Esophagus squamous epithelium (tissue), 5 donors: ENCODE measurements around the gene SULT1C2. TPM values are rescaled to one million over a fixed set of nuclear protein-coding genes. Genes with fewer than 3 reads are reported as not detected.

Experiments used
- DNase-seq: peaks from one replicate; lab custom pipeline; 2025; lab: John Stamatoyannopoulos, UW
- H3K27ac ChIP-seq, 4 donors: fragments of 200-600 bp; sonication (generic); one replicate each; pipeline ENCODE4 v1.5.1; 2016 to 2019; ENCODE audit warnings: mild to moderate bottlenecking in 1 of 4
- H3K27me3 ChIP-seq, 4 donors: fragments of 200-600 bp; sonication (generic); 1 replicate in 3 of 4; 2 replicates in 1 of 4; pipeline versions ENCODE4 v1.5.1 to v1.6.0; 2017 to 2021; ENCODE audit warnings: antibody characterized with exemption in 1 of 4
- H3K36me3 ChIP-seq, 3 donors: fragments of 200-600 bp; sonication (generic); one replicate each; pipeline ENCODE4 v1.5.1; 2016 to 2019
- H3K4me1 ChIP-seq, 3 donors: fragments of 200-600 bp; sonication (generic); one replicate each; pipeline ENCODE4 v1.5.1; 2017 to 2019
- H3K4me3 ChIP-seq, 4 donors: fragments of 200-600 bp; sonication (generic); 1 replicate in 3 of 4; 2 replicates in 1 of 4; pipeline ENCODE4 v1.5.1; 2016 to 2019; ENCODE audit warnings: mild to moderate bottlenecking in 2 of 4, moderate library complexity in 1 of 4
- H3K9me3 ChIP-seq, 3 donors: fragments of 200-600 bp; sonication (generic); one replicate each; pipeline ENCODE4 v1.5.1; 2016 to 2019
- CTCF ChIP-seq, 6 experiments: fragments of 450-650 bp in 4 of 6; fragments of 200-600 bp in 2 of 6; sonication (generic) in 2 of 6; IDR thresholded peaks; one replicate each; pipeline ENCODE4 v1.5.1; 2016 to 2019; ENCODE audit warnings: antibody characterized with exemption in 6 of 6, mild to moderate bottlenecking in 4 of 6, moderate library complexity in 4 of 6
- POLR2A ChIP-seq, 4 donors: fragments of 450-650 bp; IDR thresholded peaks; one replicate each; pipeline ENCODE4 v1.6.1; 2017; ENCODE audit warnings: antibody characterized with exemption in 4 of 4, mild to moderate bottlenecking in 4 of 4, moderate library complexity in 3 of 4
- WGBS, 2 donors: methylation state at CpG; one replicate each; pipeline ENCODE4 v1.1.5; 2018; 5-methylcytosine and 5-hydroxymethylcytosine counted together
- intact Hi-C: fragments of 100-400 bp; cut with DNase I; formaldehyde crosslinking; loops from one replicate; pipeline ENCODE4 v1.15.0; 2022
- total RNA-seq, 4 donors: library from RNA; depleted of rRNA; stranded (reverse); fragments of >200 nt; gene quantifications; one replicate each; pipeline ENCODE4 v1.1.0, GENCODE V29; 2016
- donor health status: DM: yes; HTN: yes; CAD: no.

SULT1C2 gene
- total RNA-seq, 4 donors from 2014 or later = 0.57 TPM; not detected in 3

GRCh38 chr2:108304975-108305374, 16.3 kb downstream of the SULT1C2 start:
- no peaks in the 10 kb centered on the region for H3K36me3 ChIP-seq
- no peaks in the 10 kb centered on the region for H3K4me1 ChIP-seq
- WGBS, 2 donors = 63 to 80% methylated on average over 2 of the region's 2 CpGs
- no peak overlapping the region for H3K4me3 ChIP-seq
- H3K27me3 ChIP-seq = no peaks in the 10 kb centered on the region
- H3K9me3 ChIP-seq = no peaks in the 10 kb centered on the region
- TF ChIP-seq CTCF (IDR thresholded peaks at IDR 0.05) (no peak), POLR2A (IDR thresholded peaks at IDR 0.05) (no peak)
- H3K27ac ChIP-seq = no peak overlapping the region
- DNase-seq = no peak
- intact Hi-C loops = no loop called here

GRCh38 chr2:108305901-108306300, 17.2 kb downstream of the SULT1C2 start:
- 82 to 83% methylated on average over 2 of the region's 2 CpGs for WGBS, 2 donors
- Histone ChIP-seq H3K9me3 (no peaks in the 10 kb centered on the region), H3K4me3 (no peak overlapping the region), H3K27me3 (no peaks in the 10 kb centered on the region), H3K27ac (no peak overlapping the region), H3K4me1 (no peaks in the 10 kb centered on the region), H3K36me3 (no peaks in the 10 kb centered on the region)
- TF ChIP-seq POLR2A (IDR thresholded peaks at IDR 0.05) (no peak), CTCF (IDR thresholded peaks at IDR 0.05) (no peak)
- DNase-seq = no peak
- intact Hi-C loops = no loop called here

GRCh38 chr2:108309903-108310302, 21.2 kb downstream of the SULT1C2 start:
- H3K4me3 ChIP-seq = no peak overlapping the region
- no peak for DNase-seq
- intact Hi-C loops = no loop called here
- H3K27ac ChIP-seq = no peak overlapping the region
- TF ChIP-seq CTCF (IDR thresholded peaks at IDR 0.05) (no peak), POLR2A (IDR thresholded peaks at IDR 0.05) (no peak)
- no peaks in the 10 kb centered on the region for H3K36me3 ChIP-seq
- H3K9me3 ChIP-seq = no peaks in the 10 kb centered on the region
- no peaks in the 10 kb centered on the region for H3K27me3 ChIP-seq
- no peaks in the 10 kb centered on the region for H3K4me1 ChIP-seq

GRCh38 chr2:108314586-108315296, 26.0 kb downstream of the SULT1C2 start:
- intact Hi-C loops = no loop called here
- no peaks in the 10 kb centered on the region for H3K27me3 ChIP-seq
- no peaks in the 10 kb centered on the region for H3K4me1 ChIP-seq
- H3K36me3 ChIP-seq = no peaks in the 10 kb centered on the region
- H3K27ac ChIP-seq = no peak overlapping the region
- no peaks in the 10 kb centered on the region for H3K9me3 ChIP-seq
- no peak overlapping the region for H3K4me3 ChIP-seq
- no peak for TF ChIP-seq CTCF (IDR thresholded peaks at IDR 0.05)
- TF ChIP-seq POLR2A (IDR thresholded peaks at IDR 0.05) = no peak
- DNase-seq = no peak
- 58 to 60% methylated on average over 3 of the region's 3 CpGs for WGBS, 2 donors

GRCh38 chr2:108315444-108315934, 26.8 kb downstream of the SULT1C2 start:
- H3K4me1 ChIP-seq = no peaks in the 10 kb centered on the region
- no peak for TF ChIP-seq CTCF (IDR thresholded peaks at IDR 0.05)
- TF ChIP-seq POLR2A (IDR thresholded peaks at IDR 0.05) = no peak
- H3K9me3 ChIP-seq = no peaks in the 10 kb centered on the region
- no peaks in the 10 kb centered on the region for H3K27me3 ChIP-seq
- DNase-seq = no peak
- H3K4me3 ChIP-seq = no peak overlapping the region
- H3K36me3 ChIP-seq = no peaks in the 10 kb centered on the region
- H3K27ac ChIP-seq = no peak overlapping the region
- intact Hi-C loops = no loop called here
